Keratinocyte (primary cell): ENCODE data around the gene MAD2L1. TPM values are rescaled to one million over a fixed set of nuclear protein-coding genes. Genes with fewer than 3 reads are reported as not detected.

Experiments used
- DNase-seq: peaks from one replicate; pipeline ENCODE4 v3.0.0-alpha.2; 2011; ENCODE audit warnings: low read depth, missing footprints, low spot score
- FAIRE-seq: peaks from 2 replicates; lab custom pipeline; 2011; peaks lifted over from hg19 to GRCh38; lab: Jason Lieb, UNC
- H2AFZ ChIP-seq: 2 replicates; pipeline ENCODE4 v1.6.0; 2012; ENCODE audit warnings: low read length, control low read depth, inconsistent platforms; ENCODE audit not compliant: control insufficient read depth
- H3K27ac ChIP-seq: 2 replicates; pipeline ENCODE4 v1.5.1; 2011; ENCODE audit warnings: low read length; ENCODE audit not compliant: control insufficient read depth, insufficient read depth
- H3K27me3 ChIP-seq: 3 replicates; pipeline ENCODE4 v1.6.0; 2011; ENCODE audit warnings: low read length; ENCODE audit not compliant: control insufficient read depth, insufficient read depth; ENCODE audit errors: extremely low read depth
- H3K36me3 ChIP-seq, 2 experiments: 2 replicates in 1 of 2; 3 replicates in 1 of 2; pipeline ENCODE4 v1.5.1; 2011; ENCODE audit warnings: low read length in 2 of 2, mild to moderate bottlenecking in 1 of 2; ENCODE audit not compliant: control insufficient read depth in 2 of 2, insufficient read depth in 2 of 2; ENCODE audit errors: extremely low read depth in 1 of 2
- H3K4me1 ChIP-seq: 3 replicates; pipeline ENCODE4 v1.5.1; 2011; ENCODE audit warnings: low read length; ENCODE audit not compliant: control insufficient read depth, insufficient read depth; ENCODE audit errors: extremely low read depth
- H3K4me2 ChIP-seq: 3 replicates; pipeline ENCODE4 v1.6.0; 2011; ENCODE audit warnings: low read depth, low read length; ENCODE audit not compliant: control insufficient read depth, insufficient read depth; ENCODE audit errors: extremely low read depth
- H3K4me3 ChIP-seq, 3 experiments: fragments of 200-600 bp in 1 of 3; sonication (generic) in 1 of 3; 2 replicates in 2 of 3; 3 replicates in 1 of 3; pipeline ENCODE4 v1.5.1; 2011 to 2016; ENCODE audit warnings: low read length in 3 of 3, mild to moderate bottlenecking in 3 of 3, control low read depth in 2 of 3, inconsistent platforms in 1 of 3, low read depth in 1 of 3, mixed read lengths in 1 of 3, mixed run types in 1 of 3, moderate library complexity in 1 of 3; ENCODE audit not compliant: control insufficient read depth in 2 of 3, insufficient read depth in 2 of 3; ENCODE audit errors: extremely low read depth in 1 of 3
- H3K79me2 ChIP-seq: 2 replicates; pipeline ENCODE4 v1.6.0; 2012; ENCODE audit warnings: low read length; ENCODE audit not compliant: control insufficient read depth, insufficient read depth
- H3K9ac ChIP-seq: 3 replicates; pipeline ENCODE4 v1.6.0; 2011; ENCODE audit warnings: low read length; ENCODE audit not compliant: control insufficient read depth, insufficient read depth; ENCODE audit errors: extremely low read depth
- H3K9me1 ChIP-seq: 3 replicates; pipeline ENCODE4 v1.6.0; 2011; ENCODE audit warnings: low read length; ENCODE audit not compliant: control insufficient read depth, insufficient read depth; ENCODE audit errors: extremely low read depth
- H3K9me3 ChIP-seq: 2 replicates; pipeline ENCODE4 v1.5.1; 2012; ENCODE audit warnings: low read depth, low read length; ENCODE audit not compliant: control insufficient read depth
- H4K20me1 ChIP-seq: 3 replicates; pipeline ENCODE4 v1.6.0; 2011; ENCODE audit warnings: low read length; ENCODE audit not compliant: control insufficient read depth, insufficient read depth; ENCODE audit errors: extremely low read depth
- CTCF ChIP-seq, 3 experiments: IDR thresholded peaks in 1 of 3; conservative IDR thresholded peaks in 1 of 3; optimal IDR thresholded peaks in 1 of 3; 2 replicates in 2 of 3; 3 replicates in 1 of 3; pipeline versions ENCODE3 to v1.5.1; 2011; ENCODE audit warnings: low read length in 3 of 3, mild to moderate bottlenecking in 3 of 3, moderate library complexity in 2 of 3, control low read depth in 1 of 3, inconsistent platforms in 1 of 3; ENCODE audit not compliant: insufficient read depth in 2 of 3; ENCODE audit errors: extremely low read depth in 1 of 3
- EZH2 ChIP-seq: IDR thresholded peaks from one replicate; pipeline ENCODE4 v1.6.1; 2012; ENCODE audit warnings: inconsistent platforms, mild to moderate bottlenecking, low read length, moderate library complexity
- dilution Hi-C: fragments of 300-500 bp; cut with MboI; formaldehyde crosslinking; loops from one replicate; pipeline ENCODE4 v1.7.0; 2020; ENCODE audit warnings: low sequenced_read_pairs; ENCODE audit not compliant: extremely low pct_ligation_motif_present
- polyA plus RNA-seq, 5 experiments: library from polyadenylated mRNA; depleted of rRNA in 3 of 5; stranded (reverse) in 3 of 5; stranded (forward) in 1 of 5; unstranded in 1 of 5; fragments of >200 nt; gene quantifications; 1 replicate in 1 of 5; 2 replicates in 3 of 5; 3 replicates in 1 of 5; pipeline versions ENCODE4 v1.2.1 to v1.2.3, GENCODE V29; 2011 to 2012; ENCODE audit warnings: missing spikeins in 2 of 5, low read depth in 1 of 5, low replicate concordance in 1 of 5

The MAD2L1 gene
- polyA plus RNA-seq, 1 donor (not counting 4 experiments of a cell fraction or from before 2014, with no cell fraction given), result 37.9 TPM

- DNase-seq (no peak), FAIRE-seq (no peak)
- TF ChIP-seq CTCF (optimal IDR thresholded peaks at IDR 0.05 in 1 of 3, IDR thresholded peaks at IDR 0.05 in 1 of 3, conservative IDR thresholded peaks at IDR 0.05 in 1 of 3; ENCODE audit: extremely low read depth in 1 of 3, insufficient read depth in 2 of 3, low read length in 3 of 3) (no peak), EZH2 (no peak)
- Histone ChIP-seq H3K9me3 (no peaks in the 10 kb centered on the region), H3K79me2 (no peaks in the 10 kb centered on the region), H4K20me1 (no peaks in the 10 kb centered on the region), H3K4me3 (no peak overlapping the region), H3K9me1 (no peaks in the 10 kb centered on the region), H3K4me2 (no peak overlapping the region), H3K4me1 (peaks cover 3% of the 10 kb centered on the region), H3K27me3 (no peaks in the 10 kb centered on the region), H3K9ac (no peak overlapping the region), H3K27ac (no peak overlapping the region), H2AFZ (no peak overlapping the region), H3K36me3 (no peaks in the 10 kb centered on the region)
- dilution Hi-C loops, result no loop called here
These were observed 13.8 kb downstream of the MAD2L1 start for GRCh38 chr4:120052856-120053255.

- no peaks in the 10 kb centered on the region for H3K79me2 ChIP-seq
- FAIRE-seq, result no peak
- no peaks in the 10 kb centered on the region for H4K20me1 ChIP-seq
- H3K9ac ChIP-seq, result no peak overlapping the region
- dilution Hi-C loops, result no loop called here
- H3K9me3 ChIP-seq, result no peaks in the 10 kb centered on the region
- no peak for DNase-seq
- no peak overlapping the region for H3K27ac ChIP-seq
- H3K4me1 ChIP-seq, result peaks cover 3% of the 10 kb centered on the region
- no peak overlapping the region for H2AFZ ChIP-seq
- H3K36me3 ChIP-seq, result no peaks in the 10 kb centered on the region
- no peaks in the 10 kb centered on the region for H3K27me3 ChIP-seq
- H3K9me1 ChIP-seq, result no peaks in the 10 kb centered on the region
- no peak overlapping the region for H3K4me2 ChIP-seq
- no peak for TF ChIP-seq CTCF (optimal IDR thresholded peaks at IDR 0.05 in 1 of 3, IDR thresholded peaks at IDR 0.05 in 1 of 3, conservative IDR thresholded peaks at IDR 0.05 in 1 of 3; ENCODE audit: extremely low read depth in 1 of 3, insufficient read depth in 2 of 3, low read length in 3 of 3)
- no peak for TF ChIP-seq EZH2
- H3K4me3 ChIP-seq, result no peak overlapping the region
These were observed 15.4 kb downstream of the MAD2L1 start for GRCh38 chr4:120051253-120051652.
